ENCODE measurements around the gene SNAPC1.
A peak's percentile ranks its signal among the peaks of the same experiment; 100 is the strongest.
"Not testable (repeated sequence)": the region's sequence is repeated elsewhere in the genome, so short reads cannot be mapped to it uniquely, and the experiment has no call there.

The SNAPC1 gene, protein sequence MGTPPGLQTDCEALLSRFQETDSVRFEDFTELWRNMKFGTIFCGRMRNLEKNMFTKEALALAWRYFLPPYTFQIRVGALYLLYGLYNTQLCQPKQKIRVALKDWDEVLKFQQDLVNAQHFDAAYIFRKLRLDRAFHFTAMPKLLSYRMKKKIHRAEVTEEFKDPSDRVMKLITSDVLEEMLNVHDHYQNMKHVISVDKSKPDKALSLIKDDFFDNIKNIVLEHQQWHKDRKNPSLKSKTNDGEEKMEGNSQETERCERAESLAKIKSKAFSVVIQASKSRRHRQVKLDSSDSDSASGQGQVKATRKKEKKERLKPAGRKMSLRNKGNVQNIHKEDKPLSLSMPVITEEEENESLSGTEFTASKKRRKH

GRCh38 chr14:61761959-61762786 lies at the start of gene SNAPC1:
Gene SNAPC1, plus strand, starts transcription at chr14:61762420. Its CDS starts 41 bp downstream, at chr14:61762461.
- DNase-seq = peak in 55 of 56 donors; percentile 64 to 98 (median 92)

- DNase-seq = no peak
These were observed 48.3 kb upstream of the SNAPC1 start for GRCh38 chr14:61713724-61714437.

GRCh38 chr14:61716956-61717355 lies 45.3 kb upstream of the SNAPC1 start:
- no peak for DNase-seq

GRCh38 chr14:61718039-61718438 lies 44.2 kb upstream of the SNAPC1 start:
- no peak for DNase-seq

DNA sequence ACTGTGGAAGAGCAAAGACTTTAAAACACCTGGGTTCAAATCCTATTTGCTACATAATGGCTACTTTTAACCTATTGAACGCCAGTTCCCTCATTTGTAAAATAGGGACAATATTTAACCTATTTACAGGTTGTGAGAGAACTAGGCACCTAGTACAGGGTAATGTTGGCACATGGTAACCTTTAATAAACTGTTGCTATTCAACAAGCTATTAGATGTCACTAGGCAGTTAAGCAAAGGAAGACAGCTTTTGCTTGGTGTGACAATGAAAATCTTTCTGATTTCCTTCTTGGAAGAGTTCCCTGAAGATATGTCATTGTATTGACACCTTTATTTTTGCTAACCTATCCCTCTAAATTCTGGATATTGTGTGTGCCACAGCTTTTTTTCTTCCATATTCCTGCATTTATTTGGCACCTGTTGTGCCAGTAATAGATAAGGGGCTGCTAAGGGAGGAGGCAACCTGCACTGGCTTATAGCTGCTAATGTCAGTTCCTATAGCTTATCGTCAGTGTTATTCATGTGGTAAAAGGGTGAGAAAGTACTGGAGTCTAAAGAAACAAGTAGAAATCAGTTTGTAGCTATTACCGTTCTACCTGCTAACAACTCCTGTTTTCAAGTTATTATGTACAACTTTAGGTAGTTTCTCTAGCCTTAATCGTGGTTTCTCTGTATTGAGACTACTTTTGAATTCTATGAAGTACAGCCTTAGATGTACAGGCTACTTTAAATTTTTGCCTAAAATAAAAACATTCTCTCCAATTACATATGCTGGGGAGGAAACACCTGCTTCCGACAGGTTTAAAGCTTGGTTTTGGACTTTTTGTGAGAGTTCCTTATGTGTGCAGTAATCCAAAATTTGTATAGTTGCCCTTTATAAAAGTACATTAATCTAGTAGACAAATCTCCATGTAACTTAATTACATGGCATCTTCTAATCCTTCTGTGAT lies 42.6 kb upstream of the SNAPC1 start:
- no peak for DNase-seq

- DNase-seq = no peak
These were observed 41.9 kb upstream of the SNAPC1 start for GRCh38 chr14:61720294-61720661.

DNA sequence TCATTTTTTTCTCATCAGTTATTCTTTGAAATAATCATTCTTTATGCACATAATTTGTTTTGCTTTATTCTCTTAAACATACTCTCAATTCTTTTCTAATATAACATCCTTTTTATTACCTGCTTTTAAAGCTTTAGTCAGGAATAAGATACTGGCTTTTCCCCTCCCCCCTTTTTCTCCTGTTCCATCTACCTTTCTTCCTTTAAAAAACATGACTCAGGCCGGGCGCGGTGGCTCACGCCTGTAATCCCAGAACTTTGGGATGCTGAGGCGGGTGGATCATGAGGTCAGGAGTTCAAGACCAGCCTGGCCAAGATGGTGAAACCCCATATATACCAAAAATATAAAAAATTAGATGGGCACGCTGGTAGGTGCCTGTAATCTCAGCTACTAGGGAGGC lies 41.5 kb upstream of the SNAPC1 start:
- DNase-seq = no peak

- DNase-seq = no peak
These were observed 38.1 kb upstream of the SNAPC1 start for GRCh38 chr14:61724133-61724532.

DNA sequence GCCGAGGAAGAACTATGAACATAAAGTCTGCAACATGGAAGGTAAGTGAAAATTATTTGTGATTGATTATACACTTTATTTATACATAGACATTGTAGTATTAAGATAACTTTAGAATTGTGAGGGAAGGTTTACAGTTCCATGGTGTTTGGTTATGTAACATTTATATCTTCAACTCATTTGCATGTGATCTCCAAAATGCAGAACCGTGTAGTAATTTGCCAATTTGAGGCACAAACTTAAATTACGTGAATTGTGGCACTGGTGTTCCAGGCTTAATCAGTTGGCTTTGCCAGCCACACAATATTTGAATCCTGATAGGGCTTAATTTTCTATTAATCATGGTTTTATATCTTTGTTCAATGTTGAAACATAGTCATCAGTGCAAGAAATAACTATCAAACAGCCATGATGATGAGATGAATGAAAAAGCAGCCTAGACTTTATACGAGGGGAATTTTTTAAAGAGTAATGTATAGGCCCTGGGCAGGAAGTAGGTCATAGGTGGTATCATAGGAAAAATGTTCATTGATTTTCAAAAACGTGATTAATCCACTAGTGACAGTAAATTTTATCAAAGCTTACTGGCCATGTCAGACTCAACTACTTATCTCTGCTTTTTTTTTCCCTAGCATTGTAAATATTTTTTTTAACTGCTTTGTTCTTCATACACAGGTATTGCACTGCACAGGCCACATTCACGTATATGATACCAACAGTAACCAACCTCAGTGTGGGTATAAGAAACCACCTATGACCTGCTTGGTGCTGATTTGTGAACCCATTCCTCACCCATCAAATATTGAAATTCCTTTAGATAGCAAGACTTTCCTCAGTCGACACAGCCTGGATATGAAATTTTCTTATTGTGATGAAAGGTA lies 35.2 kb upstream of the SNAPC1 start:
- DNase-seq = no peak

GRCh38 chr14:61730756-61731373 lies 31.4 kb upstream of the SNAPC1 start:
- no peak for DNase-seq

- no peak for DNase-seq
These were observed 28.2 kb upstream of the SNAPC1 start for GRCh38 chr14:61733972-61734371.

- DNase-seq = no peak
These were observed 25.5 kb upstream of the SNAPC1 start for GRCh38 chr14:61736751-61737150.

GRCh38 chr14:61737915-61738314 lies 24.3 kb upstream of the SNAPC1 start:
- no peak for DNase-seq

DNA sequence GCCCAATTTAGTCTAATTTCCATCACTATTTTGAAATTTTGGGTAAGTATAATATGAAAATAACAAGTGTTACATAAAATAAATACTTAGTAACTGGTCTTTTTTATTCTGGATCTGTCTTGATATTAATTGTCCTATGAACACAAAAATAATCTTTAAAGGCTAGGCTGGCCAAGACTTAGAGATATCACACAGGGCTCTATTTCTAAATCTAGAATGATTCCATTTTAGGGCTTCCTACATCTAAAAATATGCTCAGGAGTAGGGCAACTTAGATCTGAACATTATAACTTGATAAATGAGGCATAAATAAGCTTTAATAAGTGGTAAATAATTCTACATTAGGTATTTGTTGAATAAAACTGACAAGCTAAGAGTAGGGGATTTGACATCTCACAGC lies 23.1 kb upstream of the SNAPC1 start:
- no peak for DNase-seq

DNA sequence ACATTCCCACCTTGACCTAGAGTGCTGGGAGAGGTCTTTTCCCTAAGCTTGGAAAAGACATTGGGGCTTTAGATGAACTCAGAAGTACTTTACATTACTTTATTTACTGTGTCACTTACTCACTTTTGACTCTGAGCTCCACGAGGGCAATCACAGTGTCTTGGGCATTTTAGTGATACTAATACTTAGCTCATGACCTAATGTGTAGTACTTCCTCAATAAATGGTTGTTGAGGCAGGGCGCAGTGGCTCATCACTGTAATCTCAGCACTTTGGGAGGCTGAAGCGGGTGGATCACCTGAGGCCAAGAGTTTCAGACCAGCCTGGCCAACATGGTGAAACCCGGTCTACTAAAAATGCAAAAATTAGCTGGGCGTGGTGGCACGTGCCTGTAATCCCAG lies 19.8 kb upstream of the SNAPC1 start:
- no peak for DNase-seq

DNA sequence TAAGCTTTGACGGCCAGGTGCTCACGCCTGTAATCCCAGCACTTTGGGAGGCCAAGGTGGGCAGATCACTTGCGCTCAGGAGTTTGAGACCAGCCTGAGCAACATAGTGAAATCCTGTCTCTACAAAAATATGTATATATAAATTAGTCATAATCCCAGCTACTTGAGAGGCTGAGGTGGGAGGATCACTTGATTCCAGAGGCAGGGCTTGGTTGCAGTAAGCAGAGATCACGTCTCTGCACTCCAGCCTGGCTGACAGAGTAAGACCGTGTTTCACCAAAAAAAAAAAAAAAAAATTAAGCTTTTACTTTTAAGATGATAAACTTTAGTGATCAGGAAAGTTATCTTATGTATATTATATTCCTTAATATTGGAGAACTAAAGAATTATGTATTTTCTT lies 18.0 kb upstream of the SNAPC1 start:
- no peak for DNase-seq

DNA sequence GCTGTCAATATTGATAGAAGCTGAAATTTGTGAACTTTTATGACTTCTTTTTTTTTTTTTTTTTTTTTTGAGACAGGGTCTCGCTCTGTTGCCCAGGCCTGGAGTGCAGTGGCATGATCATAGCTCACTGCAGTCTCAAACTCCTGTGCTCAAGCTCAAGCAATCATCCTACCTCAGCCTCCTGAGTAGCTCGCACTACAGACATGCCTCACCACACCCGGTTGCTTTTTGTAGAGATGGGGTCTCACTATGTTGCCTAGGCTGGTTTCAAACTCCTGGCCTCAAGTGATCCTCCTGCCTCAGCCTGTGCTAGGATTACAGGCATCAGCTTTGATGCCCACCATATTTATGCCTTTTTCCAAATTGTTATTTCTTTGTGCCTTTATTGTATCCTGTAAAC lies 15.9 kb upstream of the SNAPC1 start:
- not testable (repeated sequence) for DNase-seq

DNA sequence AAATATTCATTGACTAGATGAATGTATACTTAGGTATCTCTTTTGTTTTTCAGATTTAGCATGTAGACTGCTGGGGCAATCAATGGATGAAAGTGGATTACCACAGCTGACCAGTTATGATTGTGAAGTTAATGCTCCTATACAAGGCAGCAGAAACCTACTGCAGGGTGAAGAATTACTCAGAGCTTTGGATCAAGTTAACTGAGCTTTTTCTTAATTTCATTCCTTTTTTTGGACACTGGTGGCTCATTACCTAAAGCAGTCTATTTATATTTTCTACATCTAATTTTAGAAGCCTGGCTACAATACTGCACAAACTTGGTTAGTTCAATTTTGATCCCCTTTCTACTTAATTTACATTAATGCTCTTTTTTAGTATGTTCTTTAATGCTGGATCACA lies 15.3 kb upstream of the SNAPC1 start:
- DNase-seq = no peak

GRCh38 chr14:61747342-61747741 lies 14.9 kb upstream of the SNAPC1 start:
- no peak for DNase-seq
